HCT116 (cell line): ENCODE measurements around the gene BCL11B. TPM values are rescaled to one million over a fixed set of nuclear protein-coding genes. Genes with fewer than 3 reads are reported as not detected.

Source experiments
- ATAC-seq: fragments of 200-7000 bp; cut with Tn5 transposase; 2 replicates; pipeline ENCODE4 v1.9.1; 2020; ENCODE audit warnings: mild to moderate bottlenecking, moderate library complexity
- BruUV-seq: library from RNA; stranded (reverse); fragments of 400-500 nt; replicated peaks from 2 replicates; lab custom pipeline; 2021; lab: Mats Ljungman, UMichigan
- CTCF ChIA-PET: fragments of 300-600 bp; sonication (Branson Sonifier 250); formaldehyde crosslinking; loops from one replicate; lab custom pipeline; 2021; ENCODE audit warnings: antibody characterized with exemption; lab: Charles Lee
- POLR2A ChIA-PET: fragments of 300-600, 350-600 bp; sonication (Branson Sonifier 250); formaldehyde crosslinking; loops from one replicate; lab custom pipeline; 2021; ENCODE audit warnings: antibody characterized with exemption; lab: Charles Lee
- RAD21 ChIA-PET, 2 experiments: fragments of 300-600 bp; sonication (Branson Sonifier 250); formaldehyde crosslinking; loops; one replicate each; lab custom pipeline; 2023; ENCODE audit warnings: low total read pairs in 2 of 2; ENCODE audit not compliant: uncharacterized antibody in 2 of 2, unreplicated experiment in 2 of 2, low non-redundant PET in 1 of 2; lab: Charles Lee
- DNase-seq: peaks from one replicate; pipeline ENCODE4 v3.0.0-alpha.2; 2010; ENCODE audit warnings: low read depth, low spot score
- H2AFZ ChIP-seq: fragments of 200-600 bp; shearing (Covaris generic), sonication (generic); 2 replicates; pipeline ENCODE4 v1.6.1; 2017; ENCODE audit warnings: low read depth, mixed run types, mixed read lengths, antibody characterized with exemption, low read length; ENCODE audit not compliant: poor library complexity, severe bottlenecking
- H3K27ac ChIP-seq: 2 replicates; pipeline ENCODE4 v1.5.1; 2012; ENCODE audit warnings: low read depth, low read length
- H3K27me3 ChIP-seq: fragments of 200-600 bp; sonication (generic); 2 replicates; pipeline ENCODE4 v1.6.1; 2016; ENCODE audit warnings: mixed run types, low read length, mixed read lengths; ENCODE audit not compliant: insufficient read depth
- H3K36me3 ChIP-seq, 2 experiments: fragments of 200-500 bp in 1 of 2; fragments of 200-600 bp in 1 of 2; sonication (Bioruptor generic) in 1 of 2; sonication (generic) in 1 of 2; 2 replicates each; pipeline versions ENCODE4 v1.5.1 to v1.6.1; 2014 to 2016; ENCODE audit warnings: low read length in 2 of 2, inconsistent platforms in 1 of 2, mixed read lengths in 1 of 2, mixed run types in 1 of 2; ENCODE audit not compliant: insufficient read depth in 2 of 2, control insufficient read depth in 1 of 2
- H3K4me1 ChIP-seq, 2 experiments: fragments of 200-600 bp in 1 of 2; sonication (generic) in 1 of 2; 2 replicates each; pipeline versions ENCODE4 v1.5.1 to v1.6.1; 2012 to 2017; ENCODE audit warnings: low read length in 2 of 2, inconsistent platforms in 1 of 2, mild to moderate bottlenecking in 1 of 2, mixed read lengths in 1 of 2, mixed run types in 1 of 2, moderate library complexity in 1 of 2; ENCODE audit not compliant: insufficient read depth in 2 of 2, control insufficient read depth in 1 of 2
- H3K4me2 ChIP-seq: fragments of 200-600 bp; sonication (generic); 2 replicates; pipeline ENCODE4 v1.6.1; 2017; ENCODE audit warnings: mixed run types, low read length, mixed read lengths
- H3K4me3 ChIP-seq, 2 experiments: fragments of 200-600 bp in 1 of 2; sonication (generic) in 1 of 2; replicated peaks in 1 of 2; 2 replicates each; pipeline ENCODE4 v1.5.1; 2011 to 2016; ENCODE audit warnings: low read length in 2 of 2, control low read depth in 1 of 2, low read depth in 1 of 2, mild to moderate bottlenecking in 1 of 2, mixed read lengths in 1 of 2, mixed run types in 1 of 2
- H3K79me2 ChIP-seq: fragments of 200-600 bp; sonication (generic); 2 replicates; pipeline ENCODE4 v1.6.1; 2017; ENCODE audit warnings: mild to moderate bottlenecking, mixed run types, low read length, moderate library complexity, mixed read lengths; ENCODE audit not compliant: insufficient read depth
- H3K9ac ChIP-seq: fragments of 200-600 bp; sonication (generic); 2 replicates; pipeline ENCODE4 v1.6.1; 2016; ENCODE audit warnings: low read length, mixed read lengths
- H3K9me2 ChIP-seq: fragments of 200-600 bp; sonication (generic), shearing (Covaris generic); 2 replicates; pipeline ENCODE4 v1.6.1; 2017; ENCODE audit warnings: mixed run types, mild to moderate bottlenecking, moderate library complexity; ENCODE audit not compliant: insufficient read depth
- H3K9me3 ChIP-seq, 2 experiments: fragments of 200-500 bp in 1 of 2; fragments of 200-600 bp in 1 of 2; sonication (Bioruptor generic) in 1 of 2; sonication (generic) in 1 of 2; 2 replicates each; pipeline ENCODE4 v1.6.1; 2014 to 2017; ENCODE audit warnings: low read length in 2 of 2, mixed read lengths in 2 of 2, inconsistent platforms in 1 of 2, low read depth in 1 of 2, mild to moderate bottlenecking in 1 of 2, mixed run types in 1 of 2, moderate library complexity in 1 of 2; ENCODE audit not compliant: control insufficient read depth in 1 of 2, insufficient read depth in 1 of 2
- H4K20me1 ChIP-seq: fragments of 200-600 bp; sonication (generic), shearing (Covaris generic); 2 replicates; pipeline ENCODE4 v1.6.1; 2017; ENCODE audit warnings: mixed run types, mild to moderate bottlenecking, moderate library complexity; ENCODE audit not compliant: insufficient read depth
- CEBPB ChIP-seq: IDR thresholded peaks from 2 replicates; pipeline ENCODE4 v1.6.1; 2012; ENCODE audit warnings: low read depth
- ELF1 ChIP-seq: IDR thresholded peaks from 2 replicates; pipeline ENCODE4 v1.6.1; 2012; ENCODE audit warnings: low read depth, borderline replicate concordance
- EZH2 ChIP-seq: fragments of 200-600 bp; sonication (generic); IDR thresholded peaks from 2 replicates; pipeline ENCODE4 v1.6.1; 2017; ENCODE audit warnings: antibody characterized with exemption, mixed run types
- EZH2phosphoT487 ChIP-seq: fragments of 200-600 bp; IDR thresholded peaks from 2 replicates; pipeline ENCODE4 v1.6.1; 2018; ENCODE audit warnings: antibody characterized with exemption, borderline replicate concordance
- FOSL1 ChIP-seq: IDR thresholded peaks from 2 replicates; pipeline ENCODE4 v1.6.1; 2012; ENCODE audit warnings: low read depth
- JUND ChIP-seq: IDR thresholded peaks from 2 replicates; pipeline ENCODE4 v1.6.1; 2012
- SIN3A ChIP-seq: IDR thresholded peaks from 2 replicates; pipeline ENCODE4 v1.6.1; 2012; ENCODE audit warnings: low read depth
- SP1 ChIP-seq: IDR thresholded peaks from 2 replicates; pipeline ENCODE4 v1.6.1; 2012; ENCODE audit warnings: low read depth
- SRF ChIP-seq: IDR thresholded peaks from 2 replicates; pipeline ENCODE4 v1.6.1; 2012; ENCODE audit warnings: low read depth
- TCF7L2 ChIP-seq: IDR thresholded peaks from 2 replicates; pipeline ENCODE4 v1.7.0; 2011; ENCODE audit warnings: borderline replicate concordance, inconsistent platforms; ENCODE audit not compliant: insufficient read depth, insufficient read length; ENCODE audit errors: extremely low read depth
- YY1 ChIP-seq: IDR thresholded peaks from 2 replicates; pipeline ENCODE4 v1.6.1; 2011; ENCODE audit warnings: low read length, low read depth, moderate library complexity, mild to moderate bottlenecking; ENCODE audit not compliant: insufficient replicate concordance; ENCODE audit errors: extremely low read depth
- ZBTB33 ChIP-seq: IDR thresholded peaks from 2 replicates; pipeline ENCODE4 v1.6.1; 2011; ENCODE audit warnings: mild to moderate bottlenecking, low read length, moderate library complexity; ENCODE audit not compliant: insufficient replicate concordance; ENCODE audit errors: extremely low read depth
- ZFX ChIP-seq: fragments of 450-650 bp; IDR thresholded peaks from 2 replicates; pipeline ENCODE4 v1.6.1; 2017
- ZNF274 ChIP-seq: fragments of 200-500 bp; sonication (Bioruptor generic); IDR thresholded peaks from 2 replicates; pipeline ENCODE4 v1.6.1; 2014; ENCODE audit warnings: mild to moderate bottlenecking, low read depth, low read length, inconsistent platforms
- intact Hi-C: fragments of 100-400 bp; cut with micrococcal nuclease; formaldehyde crosslinking; loops from 2 replicates; pipeline ENCODE4 v1.10.0; 2022
- total RNA-seq: library from RNA; stranded (reverse); gene quantifications from one replicate; pipeline ENCODE4 v1.2.1, GENCODE V29; 2021; ENCODE audit not compliant: unreplicated experiment
- TF ChIP-seq, protein P1 (sequence below): IDR thresholded peaks from 2 replicates; pipeline ENCODE4 v1.6.1; 2012

Gene BCL11B
- total RNA-seq, 1 experiment from 2014 or later, result 1.1 TPM

GRCh38 chr14:99262977-99263448 is 9.0 kb downstream of the BCL11B start:
- RAD21 ChIA-PET, result no interaction called here
- no peaks in the 10 kb centered on the region for H3K79me2 ChIP-seq
- H3K9me3 ChIP-seq, result no peaks in the 10 kb centered on the region
- no peak for DNase-seq
- no peak overlapping the region for H3K9ac ChIP-seq
- H3K9me2 ChIP-seq, result no peaks in the 10 kb centered on the region
- H3K27ac ChIP-seq, result no peak overlapping the region
- H3K4me2 ChIP-seq, result no peak overlapping the region
- TF ChIP-seq YY1, result no peak
- no peak for TF ChIP-seq ZBTB33
- no peak for TF ChIP-seq SIN3A
- TF ChIP-seq, all 23 proteins: peak for 0
- CTCF ChIA-PET, result interaction anchor here (1.4 kb wide), 1 partner anchor 10 kb away, joined by 5 read pairs; no protein-coding TSS in a partner anchor
- Histone ChIP-seq H3K27me3 (no peaks in the 10 kb centered on the region), H3K4me1 (peaks cover 4 to 6% of the 10 kb centered on the region in 2 experiments; a peak in 2 of 4 replicates), H2AFZ (no peak overlapping the region), H3K4me3 (no peak overlapping the region), H4K20me1 (no peaks in the 10 kb centered on the region), H3K36me3 (no peaks in the 10 kb centered on the region)
- BruUV-seq, result no TSS peak
- ATAC-seq, result no peak
- intact Hi-C loops, result no loop called here
- POLR2A ChIA-PET, result no interaction called here

- Histone ChIP-seq H3K4me2 (no peak overlapping the region), H3K4me1 (peaks cover 4 to 6% of the 10 kb centered on the region in 2 experiments; a peak in 2 of 4 replicates), H3K9ac (no peak overlapping the region), H3K9me3 (no peaks in the 10 kb centered on the region), H3K36me3 (no peaks in the 10 kb centered on the region), H3K27me3 (no peaks in the 10 kb centered on the region), H3K79me2 (no peaks in the 10 kb centered on the region), H3K9me2 (no peaks in the 10 kb centered on the region), H3K4me3 (no peak overlapping the region), H3K27ac (no peak overlapping the region), H2AFZ (no peak overlapping the region), H4K20me1 (no peaks in the 10 kb centered on the region)
- ATAC-seq (no peak), DNase-seq (no peak)
- CTCF ChIA-PET, result interaction anchor here (1.4 kb wide), 1 partner anchor 9 kb away, joined by 5 read pairs; no protein-coding TSS in a partner anchor
- BruUV-seq, result no TSS peak
- intact Hi-C loops, result no loop called here
- POLR2A ChIA-PET, result no interaction called here
- RAD21 ChIA-PET, result no interaction called here
- no peak for TF ChIP-seq EZH2
- TF ChIP-seq SP1, result no peak
- TF ChIP-seq TCF7L2, result no peak
- no peak for TF ChIP-seq ZFX
- TF ChIP-seq, protein P1, sequence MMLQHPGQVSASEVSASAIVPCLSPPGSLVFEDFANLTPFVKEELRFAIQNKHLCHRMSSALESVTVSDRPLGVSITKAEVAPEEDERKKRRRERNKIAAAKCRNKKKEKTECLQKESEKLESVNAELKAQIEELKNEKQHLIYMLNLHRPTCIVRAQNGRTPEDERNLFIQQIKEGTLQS, result no peak
- no peak for TF ChIP-seq FOSL1
- TF ChIP-seq SIN3A, result no peak
- TF ChIP-seq ZNF274, result no peak
- no peak for TF ChIP-seq SRF
- no peak for TF ChIP-seq EZH2phosphoT487
- TF ChIP-seq CEBPB, result no peak
- no peak for TF ChIP-seq ZBTB33
- no peak for TF ChIP-seq JUND
- TF ChIP-seq ELF1, result no peak
Measured at GRCh38 chr14:99261912-99262787, 9.8 kb downstream of the BCL11B start.
